WTC11 (cell line): Measurements from ENCODE around the gene MYLK3.

Source experiments
- ETV6 ChIP-seq: sonication (generic); formaldehyde crosslinking; IDR thresholded peaks from 2 replicates; pipeline ENCODE4 v1.8.1; 2022; ENCODE audit warnings: mild to moderate bottlenecking, missing genetic modification reagents
- MAX ChIP-seq: sonication (generic); formaldehyde crosslinking; IDR thresholded peaks from 2 replicates; pipeline ENCODE4 v1.8.0; 2022; ENCODE audit warnings: mild to moderate bottlenecking, missing genetic modification reagents
- STAT6 ChIP-seq: sonication (generic); formaldehyde crosslinking; conservative IDR thresholded peaks from 2 replicates; pipeline ENCODE4 v1.8.1; 2023; ENCODE audit warnings: mild to moderate bottlenecking, low read depth, missing genetic modification reagents, moderate library complexity
- TCF7 ChIP-seq: sonication (generic); formaldehyde crosslinking; IDR thresholded peaks from 2 replicates; pipeline ENCODE4 v1.8.0; 2022; ENCODE audit warnings: mild to moderate bottlenecking, low read depth, missing genetic modification reagents, moderate library complexity
- TP53 ChIP-seq: sonication (generic); formaldehyde crosslinking; IDR thresholded peaks from 2 replicates; pipeline ENCODE4 v1.8.1; 2023; ENCODE audit warnings: mild to moderate bottlenecking, missing genetic modification reagents
- USF1 ChIP-seq: sonication (generic); formaldehyde crosslinking; IDR thresholded peaks from 2 replicates; pipeline ENCODE4 v1.8.0; 2022; ENCODE audit warnings: mild to moderate bottlenecking, missing genetic modification reagents
- ZNF219 ChIP-seq: sonication (generic); formaldehyde crosslinking; IDR thresholded peaks from 2 replicates; pipeline ENCODE4 v1.8.0; 2023; ENCODE audit warnings: missing genetic modification reagents, mild to moderate bottlenecking, borderline replicate concordance
- ZNF263 ChIP-seq: sonication (generic); formaldehyde crosslinking; IDR thresholded peaks from 2 replicates; pipeline ENCODE4 v1.8.1; 2022; ENCODE audit warnings: low read depth, mild to moderate bottlenecking, moderate library complexity, missing genetic modification reagents
- TF ChIP-seq, protein P1 (sequence below): fragments of 200-600 bp; IDR thresholded peaks from 2 replicates; pipeline ENCODE4 v1.8.0; 2022; ENCODE audit warnings: antibody characterized with exemption

- TF ChIP-seq, protein P1, sequence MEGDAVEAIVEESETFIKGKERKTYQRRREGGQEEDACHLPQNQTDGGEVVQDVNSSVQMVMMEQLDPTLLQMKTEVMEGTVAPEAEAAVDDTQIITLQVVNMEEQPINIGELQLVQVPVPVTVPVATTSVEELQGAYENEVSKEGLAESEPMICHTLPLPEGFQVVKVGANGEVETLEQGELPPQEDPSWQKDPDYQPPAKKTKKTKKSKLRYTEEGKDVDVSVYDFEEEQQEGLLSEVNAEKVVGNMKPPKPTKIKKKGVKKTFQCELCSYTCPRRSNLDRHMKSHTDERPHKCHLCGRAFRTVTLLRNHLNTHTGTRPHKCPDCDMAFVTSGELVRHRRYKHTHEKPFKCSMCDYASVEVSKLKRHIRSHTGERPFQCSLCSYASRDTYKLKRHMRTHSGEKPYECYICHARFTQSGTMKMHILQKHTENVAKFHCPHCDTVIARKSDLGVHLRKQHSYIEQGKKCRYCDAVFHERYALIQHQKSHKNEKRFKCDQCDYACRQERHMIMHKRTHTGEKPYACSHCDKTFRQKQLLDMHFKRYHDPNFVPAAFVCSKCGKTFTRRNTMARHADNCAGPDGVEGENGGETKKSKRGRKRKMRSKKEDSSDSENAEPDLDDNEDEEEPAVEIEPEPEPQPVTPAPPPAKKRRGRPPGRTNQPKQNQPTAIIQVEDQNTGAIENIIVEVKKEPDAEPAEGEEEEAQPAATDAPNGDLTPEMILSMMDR: no peak
- TF ChIP-seq MAX (CRISPR knock-in tag): no peak
- TF ChIP-seq TP53 (CRISPR knock-in tag): no peak
- no peak for TF ChIP-seq ETV6 (CRISPR knock-in tag)
- no peak for TF ChIP-seq USF1
- TF ChIP-seq ZNF263 (CRISPR knock-in tag): no peak
- no peak for TF ChIP-seq STAT6
- no peak for TF ChIP-seq TCF7 (CRISPR knock-in tag)
- TF ChIP-seq ZNF219 (CRISPR knock-in tag): no peak
These were observed 19.3 kb downstream of the MYLK3 start for GRCh38 chr16:46728806-46729205.
